ENCODE data around the gene MBD3L2.
"Not testable (repeated sequence)": the region's sequence is repeated elsewhere in the genome, so short reads cannot be mapped to it uniquely, and the experiment has no call there.

Gene MBD3L2

GRCh38 chr19:7010722-7011593 lies 38.2 kb upstream of the MBD3L2 start:
- in situ Hi-C loops (cut with MboI; ENCODE audit: low pct_unique_long_range_greater_than_20kb, low sequenced_read_pairs, unreplicated experiment), result no loop called here
- no peak for TF ChIP-seq CTCF (IDR thresholded peaks at IDR 0.05; ENCODE audit: extremely low read depth, insufficient read depth, missing control alignments)
- DNase-seq (ENCODE audit: low spot score), result peak; percentile 37

DNA sequence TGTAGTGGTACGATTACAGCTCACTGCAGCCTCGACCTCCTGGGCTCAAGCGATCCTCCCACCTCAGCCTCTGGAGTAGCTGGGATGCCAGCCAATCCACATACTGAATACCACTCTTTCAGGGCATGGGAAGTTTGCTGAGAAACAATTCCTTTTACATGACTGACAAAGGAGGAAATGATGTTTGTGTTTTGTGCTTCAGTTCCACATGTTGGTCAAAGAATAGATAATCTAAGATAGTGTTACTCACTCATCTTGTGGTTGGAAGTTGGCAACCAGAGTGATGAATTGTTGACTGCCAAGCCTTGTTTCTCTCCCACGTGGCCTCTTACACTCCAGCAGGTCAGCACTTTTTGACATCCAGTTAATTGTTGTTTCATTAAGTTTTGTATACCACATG lies 35.4 kb upstream of the MBD3L2 start:
- in situ Hi-C loops (cut with MboI; ENCODE audit: low pct_unique_long_range_greater_than_20kb, low sequenced_read_pairs, unreplicated experiment), result no loop called here
- peak; percentile 57 for DNase-seq (ENCODE audit: low spot score)
- TF ChIP-seq CTCF (IDR thresholded peaks at IDR 0.05; ENCODE audit: extremely low read depth, insufficient read depth, missing control alignments), result peak; percentile 1

DNA sequence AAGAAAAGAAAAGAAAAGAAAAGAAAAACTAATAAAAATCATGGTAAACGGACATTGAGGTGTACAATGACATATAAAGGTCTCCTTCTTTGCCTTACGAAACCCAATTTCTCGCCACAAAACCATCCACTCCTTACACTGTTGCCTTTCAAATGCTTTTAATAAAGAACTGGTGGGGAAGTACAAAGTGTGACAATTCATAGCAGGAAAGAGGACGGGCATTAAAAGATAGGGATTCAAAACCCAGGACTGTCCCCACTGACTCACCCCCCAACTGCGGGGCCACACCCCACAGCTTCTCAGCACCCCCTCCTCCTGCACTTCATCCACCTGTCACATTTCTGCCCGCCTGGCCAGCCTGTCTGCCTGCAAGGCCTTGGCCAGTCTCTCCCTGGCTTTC lies 30.3 kb upstream of the MBD3L2 start:
- in situ Hi-C loops (cut with MboI; ENCODE audit: low pct_unique_long_range_greater_than_20kb, low sequenced_read_pairs, unreplicated experiment), result no loop called here
- TF ChIP-seq CTCF (IDR thresholded peaks at IDR 0.05; ENCODE audit: extremely low read depth, insufficient read depth, missing control alignments), result no peak

GRCh38 chr19:7021331-7021730 lies 27.8 kb upstream of the MBD3L2 start, which contains the start of gene MBD3L2B:
MBD3L2B (minus strand) TSS chr19:7021431; CDS start chr19:7021397, 34 bp downstream.
- DNase-seq (ENCODE audit: low spot score); in situ Hi-C loops (cut with MboI; ENCODE audit: low pct_unique_long_range_greater_than_20kb, low sequenced_read_pairs, unreplicated experiment): not testable (repeated sequence)

More for the DNA sequence above, 30.3 kb upstream of the MBD3L2 start:
- DNase-seq (ENCODE audit: low spot score), result no peak

- in situ Hi-C loops (cut with MboI; ENCODE audit: low pct_unique_long_range_greater_than_20kb, low sequenced_read_pairs, unreplicated experiment); DNase-seq (ENCODE audit: low spot score): not testable (repeated sequence)
Observed at GRCh38 chr19:7028790-7029189, 20.3 kb upstream of the MBD3L2 start.

DNA sequence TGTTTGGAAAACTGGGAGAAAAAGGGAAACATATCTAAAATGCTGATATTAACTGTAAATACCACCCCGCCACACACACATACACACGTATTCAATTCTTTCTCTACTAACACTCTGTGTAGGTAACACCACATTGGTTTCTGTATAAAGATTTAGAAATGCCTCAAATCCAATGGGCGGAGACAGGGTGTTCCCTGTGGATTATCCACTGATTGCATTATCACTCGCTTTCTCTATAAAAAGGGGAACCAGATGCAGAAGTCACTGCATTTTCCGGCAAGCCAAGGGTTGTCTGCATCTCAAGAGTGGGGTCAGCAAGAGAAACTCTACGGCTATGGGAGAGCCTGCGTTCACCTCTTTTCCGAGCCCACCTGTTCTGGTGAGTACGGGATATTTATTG lies 18.8 kb upstream of the MBD3L2 start, which contains the start of gene MBD3L5:
Gene MBD3L5 (plus strand): TSS at position 301 of the 400 bp plus-strand sequence. CDS start 34 bp downstream, at position 335.
- DNase-seq (ENCODE audit: low spot score); in situ Hi-C loops (cut with MboI; ENCODE audit: low pct_unique_long_range_greater_than_20kb, low sequenced_read_pairs, unreplicated experiment): not testable (repeated sequence)

DNA sequence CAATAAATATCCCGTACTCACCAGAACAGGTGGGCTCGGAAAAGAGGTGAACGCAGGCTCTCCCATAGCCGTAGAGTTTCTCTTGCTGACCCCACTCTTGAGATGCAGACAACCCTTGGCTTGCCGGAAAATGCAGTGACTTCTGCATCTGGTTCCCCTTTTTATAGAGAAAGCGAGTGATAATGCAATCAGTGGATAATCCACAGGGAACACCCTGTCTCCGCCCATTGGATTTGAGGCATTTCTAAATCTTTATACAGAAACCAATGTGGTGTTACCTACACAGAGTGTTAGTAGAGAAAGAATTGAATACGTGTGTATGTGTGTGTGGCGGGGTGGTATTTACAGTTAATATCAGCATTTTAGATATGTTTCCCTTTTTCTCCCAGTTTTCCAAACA lies 9.0 kb upstream of the MBD3L2 start, which contains the start of gene MBD3L4:
Gene MBD3L4 (minus strand): TSS at position 101 of the 400 bp plus-strand sequence. CDS start 35 bp downstream, at position 66.
- in situ Hi-C loops (cut with MboI; ENCODE audit: low pct_unique_long_range_greater_than_20kb, low sequenced_read_pairs, unreplicated experiment); DNase-seq (ENCODE audit: low spot score): not testable (repeated sequence)

GRCh38 chr19:7041563-7041962 lies 7.6 kb upstream of the MBD3L2 start:
- DNase-seq (ENCODE audit: low spot score); in situ Hi-C loops (cut with MboI; ENCODE audit: low pct_unique_long_range_greater_than_20kb, low sequenced_read_pairs, unreplicated experiment): not testable (repeated sequence)

- DNase-seq (ENCODE audit: low spot score); in situ Hi-C loops (cut with MboI; ENCODE audit: low pct_unique_long_range_greater_than_20kb, low sequenced_read_pairs, unreplicated experiment): not testable (repeated sequence)
Observed at GRCh38 chr19:7051421-7051820, 2.3 kb downstream of the MBD3L2 start.

- DNase-seq (ENCODE audit: low spot score); in situ Hi-C loops (cut with MboI; ENCODE audit: low pct_unique_long_range_greater_than_20kb, low sequenced_read_pairs, unreplicated experiment): not testable (repeated sequence)
Observed at GRCh38 chr19:7052896-7053295, 3.8 kb downstream of the MBD3L2 start.

DNA sequence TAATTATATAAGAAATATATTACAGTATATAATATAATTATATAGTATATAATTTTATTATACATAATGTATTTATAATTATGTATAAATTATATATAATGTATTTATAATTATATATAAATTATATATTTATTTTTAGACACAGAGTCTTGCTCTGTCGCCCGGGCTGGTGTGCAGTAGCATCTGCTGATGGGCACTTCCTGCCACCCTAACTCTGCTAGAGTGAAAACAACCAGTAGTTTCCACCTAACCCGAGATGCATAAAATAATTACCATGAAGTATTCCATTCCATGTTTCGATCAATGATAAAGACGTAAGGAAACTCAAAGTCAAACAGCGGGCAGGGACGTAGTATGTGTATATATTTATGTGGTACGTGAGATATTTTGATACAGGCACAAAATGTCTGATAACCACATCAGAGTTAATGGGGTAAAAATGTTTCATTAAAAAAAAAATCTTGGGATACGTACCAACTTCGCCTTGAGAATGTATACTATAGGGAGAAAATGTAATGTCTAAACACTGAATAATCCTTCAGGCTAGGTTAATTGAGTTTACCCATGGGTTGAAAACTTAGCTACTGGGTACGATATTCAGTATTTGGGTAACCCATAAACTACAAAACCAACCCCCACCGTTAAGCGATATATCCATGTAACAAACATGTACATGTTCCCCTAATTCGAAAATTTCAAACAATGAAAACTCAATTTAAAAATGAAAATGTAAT lies 5.7 kb downstream of the MBD3L2 start:
- DNase-seq (ENCODE audit: low spot score); in situ Hi-C loops (cut with MboI; ENCODE audit: low pct_unique_long_range_greater_than_20kb, low sequenced_read_pairs, unreplicated experiment): not testable (repeated sequence)

- in situ Hi-C loops (cut with MboI; ENCODE audit: low pct_unique_long_range_greater_than_20kb, low sequenced_read_pairs, unreplicated experiment); DNase-seq (ENCODE audit: low spot score): not testable (repeated sequence)
Observed at GRCh38 chr19:7055679-7056078, 6.6 kb downstream of the MBD3L2 start.

DNA sequence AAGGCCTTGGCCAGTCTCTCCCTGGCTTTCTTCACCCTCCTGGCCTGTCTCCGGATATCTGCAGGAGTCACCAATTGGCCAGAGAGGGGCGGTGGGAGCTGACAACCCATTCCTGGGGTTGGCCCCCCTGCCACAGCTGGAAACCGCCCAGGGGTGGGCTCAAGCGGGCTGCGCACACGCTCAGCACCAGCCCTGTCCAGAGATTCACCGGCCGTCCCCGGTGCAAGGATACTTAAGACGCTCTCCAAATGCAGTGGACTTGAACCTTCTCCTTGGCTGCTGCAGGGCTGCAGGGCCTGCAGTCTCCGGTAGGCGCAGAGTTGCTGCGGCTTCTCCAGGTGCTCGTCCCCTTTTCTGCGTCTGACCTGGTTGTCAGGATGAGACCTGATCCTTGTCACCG lies 7.2 kb downstream of the MBD3L2 start:
- in situ Hi-C loops (cut with MboI; ENCODE audit: low pct_unique_long_range_greater_than_20kb, low sequenced_read_pairs, unreplicated experiment); DNase-seq (ENCODE audit: low spot score): not testable (repeated sequence)

GRCh38 chr19:7058576-7058975 lies 9.5 kb downstream of the MBD3L2 start, which contains the start of gene MBD3L3:
MBD3L3 (minus strand) TSS chr19:7058676; CDS start chr19:7058605, 71 bp downstream.
- in situ Hi-C loops (cut with MboI; ENCODE audit: low pct_unique_long_range_greater_than_20kb, low sequenced_read_pairs, unreplicated experiment); DNase-seq (ENCODE audit: low spot score): not testable (repeated sequence)
